H9 (cell line): ENCODE results near the gene NEMF. TPM values are rescaled to one million over a fixed set of nuclear protein-coding genes. Genes with fewer than 3 reads are reported as not detected.
A peak's percentile ranks its signal among the peaks of the same experiment; 100 is the strongest.

ENCODE experiments used
- DNase-seq: peaks from one replicate; pipeline ENCODE4 v3.0.0-alpha.2; 2017
- H2AFZ ChIP-seq: one replicate; pipeline ENCODE4 v1.6.1; 2013; ENCODE audit warnings: mild to moderate bottlenecking, low read length, control low read depth, moderate library complexity
- H2AK5ac ChIP-seq: 2 replicates; pipeline ENCODE4 v1.6.1; 2013; ENCODE audit warnings: low read length, control low read depth, mixed read lengths; ENCODE audit not compliant: insufficient read length
- H2BK120ac ChIP-seq: one replicate; pipeline ENCODE4 v1.6.1; 2013; ENCODE audit warnings: low read depth, mild to moderate bottlenecking, low read length, control low read depth, inconsistent platforms; ENCODE audit not compliant: poor library complexity, severe bottlenecking
- H2BK12ac ChIP-seq: 2 replicates; pipeline ENCODE4 v1.6.1; 2013; ENCODE audit warnings: low read length, control low read depth, mixed read lengths, low read depth; ENCODE audit not compliant: insufficient read length
- H2BK15ac ChIP-seq: 2 replicates; pipeline ENCODE4 v1.6.1; 2013; ENCODE audit warnings: low read depth, low read length, control low read depth
- H2BK20ac ChIP-seq: one replicate; pipeline ENCODE4 v1.6.1; 2013; ENCODE audit warnings: low read depth, mild to moderate bottlenecking, low read length, control low read depth, inconsistent platforms; ENCODE audit not compliant: poor library complexity, severe bottlenecking
- H2BK5ac ChIP-seq: 2 replicates; pipeline ENCODE4 v1.6.1; 2013; ENCODE audit warnings: low read length, control low read depth, mixed read lengths; ENCODE audit not compliant: insufficient read length
- H3K14ac ChIP-seq: 2 replicates; pipeline ENCODE4 v1.6.1; 2013; ENCODE audit warnings: low read length, control low read depth; ENCODE audit not compliant: insufficient read depth
- H3K18ac ChIP-seq: 2 replicates; pipeline ENCODE4 v1.6.1; 2013; ENCODE audit warnings: low read depth, mild to moderate bottlenecking, mixed read lengths, low read length, control low read depth; ENCODE audit not compliant: insufficient read length
- H3K23ac ChIP-seq: 2 replicates; pipeline ENCODE4 v1.6.1; 2013; ENCODE audit warnings: low read length, control low read depth, mixed read lengths, low read depth; ENCODE audit not compliant: insufficient read length
- H3K23me2 ChIP-seq: 2 replicates; pipeline ENCODE4 v1.6.1; 2013; ENCODE audit warnings: low read depth, mild to moderate bottlenecking, mixed read lengths, low read length, control low read depth; ENCODE audit not compliant: insufficient read length, poor library complexity, severe bottlenecking
- H3K27ac ChIP-seq: 2 replicates; pipeline ENCODE4 v1.5.1; 2013; ENCODE audit warnings: low read length, control low read depth, mixed read lengths, low read depth; ENCODE audit not compliant: insufficient read length
- H3K27me3 ChIP-seq: 2 replicates; pipeline ENCODE4 v1.6.1; 2013; ENCODE audit warnings: low read length, control low read depth, inconsistent platforms; ENCODE audit not compliant: insufficient read depth
- H3K4ac ChIP-seq: 2 replicates; pipeline ENCODE4 v1.6.1; 2013; ENCODE audit warnings: low read depth, mild to moderate bottlenecking, control low read depth, inconsistent platforms, low read length, moderate library complexity
- H3K4me1 ChIP-seq: 2 replicates; pipeline ENCODE4 v1.6.1; 2013; ENCODE audit warnings: low read length, control low read depth, inconsistent platforms; ENCODE audit not compliant: insufficient read depth
- H3K4me2 ChIP-seq: 2 replicates; pipeline ENCODE4 v1.6.1; 2013; ENCODE audit warnings: low read length, control low read depth, mixed read lengths; ENCODE audit not compliant: insufficient read length, insufficient read depth
- H3K56ac ChIP-seq: 2 replicates; pipeline ENCODE4 v1.6.1; 2013; ENCODE audit warnings: low read depth, mild to moderate bottlenecking, mixed read lengths, low read length, control low read depth; ENCODE audit not compliant: insufficient read length
- H3K79me1 ChIP-seq: 2 replicates; pipeline ENCODE4 v1.6.1; 2013; ENCODE audit warnings: low read depth, mild to moderate bottlenecking, moderate library complexity, low read length, control low read depth, inconsistent platforms; ENCODE audit not compliant: insufficient read depth, poor library complexity, severe bottlenecking
- H3K79me2 ChIP-seq: 2 replicates; pipeline ENCODE4 v1.6.1; 2013; ENCODE audit warnings: low read length, control low read depth, inconsistent platforms; ENCODE audit not compliant: insufficient read depth
- H3K9ac ChIP-seq: 2 replicates; pipeline ENCODE4 v1.6.1; 2013; ENCODE audit warnings: low read length, control low read depth, mixed read lengths; ENCODE audit not compliant: insufficient read length; ENCODE audit errors: extremely low read depth
- H3K9me3 ChIP-seq: one replicate; pipeline ENCODE4 v1.6.1; 2013; ENCODE audit warnings: low read depth, low read length, inconsistent platforms; ENCODE audit not compliant: control insufficient read depth
- H3T11ph ChIP-seq: one replicate; pipeline ENCODE4 v1.6.1; 2013; ENCODE audit warnings: mild to moderate bottlenecking, low read length, control low read depth, inconsistent platforms
- H4K20me1 ChIP-seq: one replicate; pipeline ENCODE4 v1.6.1; 2013; ENCODE audit not compliant: control insufficient read depth, insufficient read length, insufficient read depth
- H4K5ac ChIP-seq: 2 replicates; pipeline ENCODE4 v1.6.1; 2013; ENCODE audit warnings: low read depth, mild to moderate bottlenecking, mixed read lengths, low read length, control low read depth; ENCODE audit not compliant: insufficient read length
- H4K8ac ChIP-seq: replicated peaks from 2 replicates; pipeline ENCODE4 v1.6.1; 2013; ENCODE audit warnings: low read length, control low read depth, mixed read lengths, low read depth; ENCODE audit not compliant: insufficient read length
- H4K91ac ChIP-seq: 2 replicates; pipeline ENCODE4 v1.6.1; 2013; ENCODE audit warnings: low read depth, mild to moderate bottlenecking, moderate library complexity, mixed read lengths, low read length, control low read depth; ENCODE audit not compliant: insufficient read length
- H3K27ac Mint-ChIP-seq, 3 experiments: 2 replicates in 2 of 3; 3 replicates in 1 of 3; pipeline ENCODE4 v1.8.0; 2020 to 2021; ENCODE audit warnings: mixed read lengths in 3 of 3, mild to moderate bottlenecking in 1 of 3, moderate library complexity in 1 of 3
- H3K27me3 Mint-ChIP-seq: 2 replicates; pipeline ENCODE4 v1.8.0; 2021; ENCODE audit warnings: low read depth, mild to moderate bottlenecking, moderate library complexity, mixed read lengths
- H3K36me3 Mint-ChIP-seq, 3 experiments: 2 replicates in 2 of 3; 3 replicates in 1 of 3; pipeline ENCODE4 v1.8.0; 2020 to 2021; ENCODE audit warnings: low read depth in 3 of 3, mixed read lengths in 3 of 3; ENCODE audit not compliant: insufficient read depth in 1 of 3
- H3K4me1 Mint-ChIP-seq, 2 experiments: 2 replicates each; pipeline ENCODE4 v1.8.0; 2020; ENCODE audit warnings: mixed read lengths in 2 of 2
- H3K4me3 Mint-ChIP-seq, 2 experiments: 2 replicates in 1 of 2; 3 replicates in 1 of 2; pipeline ENCODE4 v1.8.0; 2020 to 2021; ENCODE audit warnings: mild to moderate bottlenecking in 2 of 2, mixed read lengths in 2 of 2, moderate library complexity in 1 of 2
- H3K9me3 Mint-ChIP-seq, 2 experiments: 2 replicates in 1 of 2; 3 replicates in 1 of 2; pipeline ENCODE4 v1.8.0; 2020; ENCODE audit warnings: mild to moderate bottlenecking in 2 of 2, mixed read lengths in 2 of 2, moderate library complexity in 1 of 2
- WGBS: extraction: QIAGEN DNeasy Blood & Tissue Kit; methylation state at CpG from one replicate; pipeline ENCODE4 v1.1.7; 2013; ENCODE audit warnings: missing lambda C conversion rate, low lambda C conversion rate, mixed read lengths; ENCODE audit not compliant: insufficient read length; ENCODE audit errors: extremely low coverage; 5-methylcytosine and 5-hydroxymethylcytosine counted together
- total RNA-seq: library from RNA; stranded (reverse); gene quantifications from 2 replicates; pipeline ENCODE4 v1.2.1, GENCODE V29; 2021
- TF ChIP-seq, protein P1 (sequence below): fragments of 200-600 bp; sonication (generic); conservative IDR thresholded peaks from 3 replicates; pipeline ENCODE4 v1.8.0; 2021; ENCODE audit warnings: antibody characterized with exemption, mild to moderate bottlenecking

NEMF gene
- total RNA-seq, 1 experiment from 2014 or later: 57.4 TPM

DNA sequence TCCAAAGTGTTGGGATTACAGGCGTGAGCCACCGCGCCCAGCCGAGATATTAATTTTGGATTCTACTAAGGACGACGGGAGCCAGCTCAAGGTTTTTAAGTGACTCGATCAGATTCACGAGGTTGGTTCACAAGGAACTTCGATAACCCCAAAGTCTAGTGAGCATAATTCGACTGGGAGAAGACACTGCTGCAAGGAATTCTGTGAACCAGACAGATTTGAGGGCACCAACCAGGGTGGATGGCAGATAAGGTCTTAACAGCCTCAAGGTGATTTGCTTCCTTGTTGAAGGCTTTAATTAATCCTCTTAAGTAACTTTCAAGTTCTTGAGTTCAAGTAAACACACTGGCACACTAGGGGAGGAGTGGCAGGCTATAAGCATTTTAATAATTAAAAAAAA, 85.7 kb downstream of the NEMF start:
- Histone ChIP-seq H3T11ph (no peak overlapping the region), H3K4me2 (peak overlapping the region; percentile 94), H3K4me1 (peaks cover 5% of the 10 kb centered on the region), H3K79me2 (peaks cover 5% of the 10 kb centered on the region; the same call in 1 of the 2 replicates), H4K20me1 (no peaks in the 10 kb centered on the region), H4K91ac (no peak overlapping the region), H2BK20ac (no peak overlapping the region), H3K4ac (no peak overlapping the region), H2AK5ac (no peak overlapping the region), H4K8ac (no peak overlapping the region), H4K5ac (no peak overlapping the region), H2BK5ac (no peak overlapping the region), H3K9me3 (no peaks in the 10 kb centered on the region), H3K14ac (no peak overlapping the region; the same call in 1 of the 2 replicates), H3K23ac (no peak overlapping the region), H2BK15ac (no peak overlapping the region), H3K27ac (peak overlapping the region; percentile 82), H3K9ac (peak overlapping the region; percentile 79), H3K23me2 (peaks cover 18% of the 10 kb centered on the region), H3K18ac (no peak overlapping the region), H3K79me1 (no peaks in the 10 kb centered on the region), H2AFZ (peak overlapping the region; percentile 57), H2BK12ac (no peak overlapping the region), H3K27me3 (no peaks in the 10 kb centered on the region), H3K56ac (no peak overlapping the region), H2BK120ac (peak overlapping the region; percentile 82)
- TF ChIP-seq, protein P1, sequence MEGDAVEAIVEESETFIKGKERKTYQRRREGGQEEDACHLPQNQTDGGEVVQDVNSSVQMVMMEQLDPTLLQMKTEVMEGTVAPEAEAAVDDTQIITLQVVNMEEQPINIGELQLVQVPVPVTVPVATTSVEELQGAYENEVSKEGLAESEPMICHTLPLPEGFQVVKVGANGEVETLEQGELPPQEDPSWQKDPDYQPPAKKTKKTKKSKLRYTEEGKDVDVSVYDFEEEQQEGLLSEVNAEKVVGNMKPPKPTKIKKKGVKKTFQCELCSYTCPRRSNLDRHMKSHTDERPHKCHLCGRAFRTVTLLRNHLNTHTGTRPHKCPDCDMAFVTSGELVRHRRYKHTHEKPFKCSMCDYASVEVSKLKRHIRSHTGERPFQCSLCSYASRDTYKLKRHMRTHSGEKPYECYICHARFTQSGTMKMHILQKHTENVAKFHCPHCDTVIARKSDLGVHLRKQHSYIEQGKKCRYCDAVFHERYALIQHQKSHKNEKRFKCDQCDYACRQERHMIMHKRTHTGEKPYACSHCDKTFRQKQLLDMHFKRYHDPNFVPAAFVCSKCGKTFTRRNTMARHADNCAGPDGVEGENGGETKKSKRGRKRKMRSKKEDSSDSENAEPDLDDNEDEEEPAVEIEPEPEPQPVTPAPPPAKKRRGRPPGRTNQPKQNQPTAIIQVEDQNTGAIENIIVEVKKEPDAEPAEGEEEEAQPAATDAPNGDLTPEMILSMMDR: no peak
- 0 out of 5 replicates have a peak, but pooled peaks cover 0 to 3% of the 10 kb centered on the region in 2 experiments for H3K9me3 Mint-ChIP-seq
- WGBS: no CpG with 5 or more reads among the region's 10 CpGs
- peaks cover 0 to 5% (median 0%) of the 10 kb centered on the region in 3 experiments; a peak in 2 of 7 replicates for H3K36me3 Mint-ChIP-seq
- H3K27me3 Mint-ChIP-seq: no peaks in the 10 kb centered on the region
- peak overlapping the region; percentile 84 to 98 (median 97); a peak in 6 of 7 replicates for H3K27ac Mint-ChIP-seq
- H3K4me1 Mint-ChIP-seq: peaks cover 25% of the 10 kb centered on the region in 2 experiments
- peak overlapping the region; percentile 91 to 94 for H3K4me3 Mint-ChIP-seq
- no peak for DNase-seq
